HFFc6 (cell line): ENCODE data around the gene AIFM3. TPM values are rescaled to one million over a fixed set of nuclear protein-coding genes. Genes with fewer than 3 reads are reported as not detected.

Experiments used
- DNase-seq: peaks from one replicate; pipeline ENCODE4 v3.0.0-alpha.2; 2018
- H3K27ac Mint-ChIP-seq: 2 replicates; pipeline ENCODE4 v1.8.0; 2020; ENCODE audit warnings: mild to moderate bottlenecking, mixed read lengths
- H3K27me3 Mint-ChIP-seq: 2 replicates; pipeline ENCODE4 v1.8.0; 2021; ENCODE audit warnings: mild to moderate bottlenecking, moderate library complexity, mixed read lengths; ENCODE audit not compliant: insufficient read depth
- H3K36me3 Mint-ChIP-seq: 2 replicates; pipeline ENCODE4 v1.8.0; 2021; ENCODE audit warnings: low read depth, mixed read lengths
- H3K4me1 Mint-ChIP-seq: 2 replicates; pipeline ENCODE4 v1.8.0; 2020; ENCODE audit warnings: low read depth, mixed read lengths
- H3K4me3 Mint-ChIP-seq: 2 replicates; pipeline ENCODE4 v1.8.0; 2020; ENCODE audit warnings: mild to moderate bottlenecking, moderate library complexity, mixed read lengths
- H3K9me3 Mint-ChIP-seq: 2 replicates; pipeline ENCODE4 v1.8.0; 2020; ENCODE audit warnings: mild to moderate bottlenecking, mixed read lengths
- CTCF ChIP-seq: fragments of 200-600 bp; sonication (generic); IDR thresholded peaks from 2 replicates; pipeline ENCODE4 v1.5.0; 2021; ENCODE audit warnings: antibody characterized with exemption, mild to moderate bottlenecking
- total RNA-seq, 6 experiments: library from RNA; stranded (reverse); fragmentation: NEBNext Ultra II Directional; extraction: Animal tissue kit (Norgen Biotek cat#: 25700); gene quantifications; 2 replicates in 1 of 6; 3 replicates in 5 of 6; pipeline ENCODE4 v1.2.3, GENCODE V29; 2021

AIFM3 gene
- total RNA-seq, 6 experiments from 2014 or later, result 0.15 to 0.51 (median 0.31) TPM; not detected in 3

GRCh38 chr22:20978419-20978818 lies 11.4 kb downstream of the AIFM3 start:
- Mint-ChIP-seq H3K27me3 (peaks cover 3% of the 10 kb centered on the region), H3K9me3 (peaks cover 16% of the 10 kb centered on the region), H3K36me3 (peaks cover 16% of the 10 kb centered on the region), H3K4me1 (peaks cover 15% of the 10 kb centered on the region), H3K4me3 (no peak overlapping the region), H3K27ac (no peak overlapping the region)
- TF ChIP-seq CTCF, result no peak
- DNase-seq, result no peak

- peaks cover 16% of the 10 kb centered on the region for H3K9me3 Mint-ChIP-seq
- no peak for DNase-seq
- H3K27me3 Mint-ChIP-seq, result peaks cover 3% of the 10 kb centered on the region
- no peak overlapping the region for H3K27ac Mint-ChIP-seq
- peak overlapping the region; percentile 30; the same call in 1 of the 2 replicates for H3K4me3 Mint-ChIP-seq
- H3K4me1 Mint-ChIP-seq, result peaks cover 23% of the 10 kb centered on the region
- TF ChIP-seq CTCF, result no peak
- H3K36me3 Mint-ChIP-seq, result peaks cover 22% of the 10 kb centered on the region
Observed at GRCh38 chr22:20979243-20979809, 12.3 kb downstream of the AIFM3 start.

GRCh38 chr22:20979940-20980453 lies 12.9 kb downstream of the AIFM3 start:
- Mint-ChIP-seq H3K9me3 (peaks cover 16% of the 10 kb centered on the region), H3K4me1 (peaks cover 23% of the 10 kb centered on the region), H3K27ac (no peak overlapping the region), H3K27me3 (peaks cover 2% of the 10 kb centered on the region), H3K36me3 (peaks cover 22% of the 10 kb centered on the region), H3K4me3 (no peak overlapping the region)
- DNase-seq, result no peak
- TF ChIP-seq CTCF, result no peak

- peaks cover 22% of the 10 kb centered on the region for H3K36me3 Mint-ChIP-seq
- H3K9me3 Mint-ChIP-seq, result peaks cover 16% of the 10 kb centered on the region
- peaks cover 23% of the 10 kb centered on the region for H3K4me1 Mint-ChIP-seq
- TF ChIP-seq CTCF, result no peak
- no peaks in the 10 kb centered on the region; the same call in 1 of the 2 replicates for H3K27me3 Mint-ChIP-seq
- DNase-seq, result no peak
- H3K4me3 Mint-ChIP-seq, result no peak overlapping the region
- no peak overlapping the region for H3K27ac Mint-ChIP-seq
Observed at GRCh38 chr22:20980523-20980922, 13.5 kb downstream of the AIFM3 start.

GRCh38 chr22:20980938-20981722 lies 14.1 kb downstream of the AIFM3 start:
- peak overlapping the region; percentile 79 for H3K27ac Mint-ChIP-seq

More at GRCh38 chr22:20980938-20981722, 14.1 kb downstream of the AIFM3 start:
- H3K36me3 Mint-ChIP-seq, result peaks cover 23% of the 10 kb centered on the region
- H3K4me3 Mint-ChIP-seq, result peak overlapping the region; percentile 95
- TF ChIP-seq CTCF, result no peak
- DNase-seq, result no peak
- peaks cover 16% of the 10 kb centered on the region for H3K9me3 Mint-ChIP-seq
- peaks cover 23% of the 10 kb centered on the region for H3K4me1 Mint-ChIP-seq
- no peaks in the 10 kb centered on the region; the same call in 1 of the 2 replicates for H3K27me3 Mint-ChIP-seq
